ENCODE results near the gene LMO2.
"Not testable (repeated sequence)": the region's sequence is repeated elsewhere in the genome, so short reads cannot be mapped to it uniquely, and the experiment has no call there.

LMO2 gene

DNA sequence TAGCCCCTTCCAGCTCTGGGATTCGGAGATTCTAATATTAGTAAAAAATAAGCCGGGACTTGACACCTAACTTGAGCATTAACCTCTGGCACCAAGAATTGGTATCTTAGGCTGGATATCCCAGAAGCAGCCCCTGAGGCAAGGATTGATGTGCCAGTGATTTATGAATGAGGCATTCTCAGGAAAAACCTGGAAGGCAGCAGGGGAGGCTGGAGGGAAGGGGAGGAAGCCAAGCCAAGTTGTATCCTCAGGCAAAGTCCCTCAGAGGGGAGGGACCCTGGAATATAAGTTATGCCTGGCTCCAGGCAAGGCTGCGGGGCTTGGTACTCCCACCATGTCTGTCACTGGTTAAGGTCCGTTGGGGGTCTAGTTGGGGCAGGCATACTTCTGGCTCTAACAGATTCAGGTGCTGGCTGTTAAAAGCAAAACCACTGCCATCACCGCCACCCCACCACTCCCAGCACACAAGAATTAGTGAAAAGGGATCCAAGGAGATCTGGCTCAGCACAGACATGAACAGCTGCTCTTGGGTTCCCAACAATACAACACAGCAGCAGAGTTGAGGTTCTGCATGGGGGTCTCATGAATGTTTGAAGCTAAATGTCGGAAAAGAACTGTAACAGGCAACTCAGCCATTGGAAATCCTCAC lies 29.8 kb downstream of the LMO2 start:
- DNase-seq (ENCODE audit: low read depth in 3 of 3): no peak

GRCh38 chr11:33861386-33861785 lies 30.5 kb downstream of the LMO2 start:
- no peak for DNase-seq (ENCODE audit: low read depth in 3 of 3)

- no peak for DNase-seq (ENCODE audit: low read depth in 3 of 3)
These were observed 30.9 kb downstream of the LMO2 start for GRCh38 chr11:33860926-33861325.

DNA sequence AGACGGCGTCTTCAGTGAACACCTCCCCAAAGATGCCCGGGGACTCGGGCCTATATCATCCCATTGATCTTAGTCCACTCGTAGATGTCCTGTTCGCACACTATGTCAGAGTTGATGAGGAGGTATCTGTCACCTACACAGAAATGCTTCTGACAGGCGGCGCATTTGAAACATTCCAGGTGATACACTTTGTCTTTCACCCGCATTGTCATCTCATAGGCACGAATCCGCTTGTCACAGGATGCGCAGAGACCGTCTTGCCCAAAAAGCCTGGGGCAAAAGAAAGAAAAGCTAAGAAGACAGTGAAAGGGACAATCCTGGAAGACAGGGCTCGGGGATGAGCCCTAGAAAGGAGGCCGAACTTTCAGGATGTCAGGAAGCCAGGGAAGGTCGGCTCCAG lies 32.6 kb downstream of the LMO2 start:
- no peak for DNase-seq (ENCODE audit: low read depth in 3 of 3)

DNA sequence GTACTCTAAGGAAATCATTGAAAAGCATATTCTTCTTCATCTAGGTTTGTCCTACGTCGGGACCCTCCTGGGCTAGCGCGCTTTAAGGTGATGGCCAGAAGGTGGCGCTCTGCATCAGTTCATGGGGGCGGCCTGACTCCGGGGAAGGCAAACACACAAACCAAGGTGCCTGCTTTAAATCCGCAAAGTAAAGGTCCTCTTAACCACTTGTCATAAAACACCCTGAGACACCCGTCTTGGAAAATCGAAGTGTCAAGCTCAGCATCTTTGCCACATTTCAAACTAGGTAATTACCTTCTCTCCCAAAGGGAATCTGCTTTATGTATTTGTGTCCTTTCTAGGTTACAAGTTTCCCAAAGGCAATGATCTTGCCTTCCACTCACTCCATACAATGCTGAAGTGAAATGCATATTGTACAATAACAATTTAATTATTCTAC lies 33.9 kb downstream of the LMO2 start:
- peak; percentile 64 to 73 (median 70) for DNase-seq (ENCODE audit: low read depth in 3 of 3)

GRCh38 chr11:33855500-33855899 lies 36.4 kb downstream of the LMO2 start:
- DNase-seq (ENCODE audit: low read depth in 3 of 3): no peak

DNA sequence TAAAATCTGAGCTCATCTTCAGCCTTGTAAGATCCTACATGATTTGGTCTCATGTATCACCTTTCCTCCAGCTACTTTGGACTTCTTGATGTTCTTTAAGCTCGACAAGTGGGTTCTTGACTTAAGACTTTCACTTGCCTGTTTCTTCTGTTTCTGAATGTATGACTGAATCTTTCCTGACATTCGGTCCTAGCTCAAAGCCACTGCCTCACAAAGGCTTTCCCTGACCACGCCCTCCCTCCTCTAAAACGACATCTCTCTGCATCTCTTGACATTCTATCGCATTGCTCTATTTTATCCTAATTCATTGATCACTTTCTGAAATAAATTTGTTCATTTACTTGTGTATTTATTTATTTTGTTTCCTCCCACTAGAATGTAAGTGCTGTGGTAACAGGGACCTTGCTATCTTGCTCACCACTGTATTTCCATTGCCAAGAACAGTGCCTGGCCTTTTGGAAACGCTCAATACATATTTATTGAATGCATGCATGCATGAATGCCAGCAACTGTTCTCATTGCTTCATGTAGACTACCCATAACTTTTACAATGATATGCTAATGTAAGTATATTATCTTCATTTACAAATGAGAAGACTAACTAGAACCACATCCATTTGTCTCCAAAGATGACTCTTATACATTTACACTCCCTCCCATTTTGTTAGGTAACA lies 43.0 kb downstream of the LMO2 start:
- no peak for DNase-seq (ENCODE audit: low read depth in 3 of 3)

- DNase-seq (ENCODE audit: low read depth in 3 of 3): no peak
These were observed 44.6 kb downstream of the LMO2 start for GRCh38 chr11:33847251-33847650.

DNA sequence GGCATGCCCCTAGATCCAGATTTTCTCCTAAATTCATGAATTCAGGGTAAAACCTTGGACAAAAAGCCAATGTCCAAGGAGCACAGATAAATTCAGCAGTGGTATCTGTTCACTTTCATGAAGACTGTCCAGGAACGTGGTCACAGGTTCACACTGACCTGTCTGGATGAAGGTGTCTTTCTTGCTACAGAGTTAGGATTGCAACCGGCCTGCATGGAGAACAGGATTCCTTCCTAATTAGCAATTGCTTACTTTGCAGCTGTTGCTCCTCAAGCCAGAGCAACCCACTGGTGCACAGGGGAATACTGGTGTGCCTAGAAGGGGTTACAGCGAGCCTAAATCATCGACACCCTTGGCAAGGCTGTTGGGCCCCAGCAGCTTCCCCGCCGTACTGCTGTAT lies 47.6 kb downstream of the LMO2 start:
- no peak for DNase-seq (ENCODE audit: low read depth in 3 of 3)

DNA sequence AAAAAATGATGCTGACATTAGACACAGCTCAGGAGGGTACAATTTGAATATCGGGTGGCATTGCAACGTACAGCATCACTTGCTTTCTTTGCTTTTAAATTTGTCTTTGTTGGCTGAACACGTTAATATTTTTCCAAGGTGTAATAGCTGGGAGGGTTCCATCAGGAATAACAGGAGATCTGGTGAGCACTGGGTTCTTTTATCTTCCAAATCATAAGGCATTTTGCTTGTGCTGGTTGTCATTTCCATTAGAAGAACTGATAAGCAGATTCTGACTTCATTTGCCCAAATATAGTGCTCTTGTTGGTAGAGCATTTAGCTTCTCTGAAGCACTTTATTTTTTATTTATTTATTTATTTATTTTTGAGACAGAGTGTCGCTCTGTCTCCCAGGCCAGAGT lies 48.9 kb downstream of the LMO2 start:
- DNase-seq (ENCODE audit: low read depth in 3 of 3): no peak

GRCh38 chr11:33842236-33842915 lies 49.5 kb downstream of the LMO2 start:
- DNase-seq (ENCODE audit: low read depth in 3 of 3): no peak

DNA sequence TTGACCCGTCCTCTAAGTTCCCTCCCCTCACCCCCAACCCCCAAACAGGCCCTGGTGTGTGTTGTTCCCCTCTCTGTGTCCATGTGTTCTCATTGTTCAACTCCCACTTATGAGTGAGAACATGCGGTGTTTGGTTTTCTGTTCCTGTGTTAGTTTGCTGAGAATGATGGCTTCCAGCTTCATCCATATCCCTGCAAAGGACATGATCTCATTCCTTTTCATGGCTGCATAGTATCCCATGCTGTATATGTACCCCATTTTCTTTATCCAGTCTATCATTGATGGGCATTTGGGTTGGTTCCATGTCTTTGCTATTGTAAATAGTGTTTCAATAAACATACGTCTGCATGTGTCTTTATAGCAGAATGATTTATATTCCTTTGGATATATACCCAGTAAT lies 53.6 kb downstream of the LMO2 start:
- DNase-seq (ENCODE audit: low read depth in 3 of 3): not testable (repeated sequence)

- not testable (repeated sequence) for DNase-seq (ENCODE audit: low read depth in 3 of 3)
These were observed 54.5 kb downstream of the LMO2 start for GRCh38 chr11:33837334-33837733.

- no peak for DNase-seq (ENCODE audit: low read depth in 3 of 3)
These were observed 56.6 kb downstream of the LMO2 start for GRCh38 chr11:33835143-33835878.

- no peak for DNase-seq (ENCODE audit: low read depth in 3 of 3)
These were observed 59.2 kb downstream of the LMO2 start for GRCh38 chr11:33832676-33833075.

DNA sequence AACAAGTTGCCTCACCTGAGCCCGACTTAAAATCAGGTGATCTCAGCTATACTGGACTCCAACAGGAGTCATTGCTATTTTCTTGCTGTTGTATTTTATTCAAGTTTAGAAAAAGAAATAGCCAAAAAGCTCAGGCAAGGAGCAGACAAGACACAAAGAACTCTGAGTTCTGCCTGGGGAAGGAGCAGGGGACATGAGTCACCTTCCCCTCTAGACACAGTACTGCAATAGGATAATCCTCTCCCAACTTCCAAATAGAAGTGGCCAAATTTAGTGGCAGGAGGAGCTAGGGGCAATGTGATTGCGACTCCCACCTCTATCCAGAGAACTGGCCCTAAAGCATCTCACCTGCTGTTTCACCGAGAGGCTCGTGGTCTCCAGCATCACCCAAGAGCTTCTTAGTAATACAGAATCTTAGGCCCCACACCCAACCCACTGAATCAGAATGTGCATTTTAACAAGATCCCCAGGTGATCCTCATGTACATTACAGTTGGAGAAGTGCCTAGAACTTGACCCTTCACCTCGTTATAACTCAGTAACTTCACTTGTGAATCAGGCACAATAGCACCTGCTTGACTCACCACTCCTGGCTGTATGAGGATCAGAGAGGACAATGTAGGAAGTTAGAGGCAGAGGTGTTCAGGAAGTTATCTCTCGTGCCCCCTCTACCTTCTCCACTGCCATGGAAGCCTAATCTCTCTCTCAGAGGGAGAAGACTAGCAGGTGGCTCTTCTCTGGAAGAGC lies 60.8 kb downstream of the LMO2 start:
- no peak for DNase-seq (ENCODE audit: low read depth in 3 of 3)

DNA sequence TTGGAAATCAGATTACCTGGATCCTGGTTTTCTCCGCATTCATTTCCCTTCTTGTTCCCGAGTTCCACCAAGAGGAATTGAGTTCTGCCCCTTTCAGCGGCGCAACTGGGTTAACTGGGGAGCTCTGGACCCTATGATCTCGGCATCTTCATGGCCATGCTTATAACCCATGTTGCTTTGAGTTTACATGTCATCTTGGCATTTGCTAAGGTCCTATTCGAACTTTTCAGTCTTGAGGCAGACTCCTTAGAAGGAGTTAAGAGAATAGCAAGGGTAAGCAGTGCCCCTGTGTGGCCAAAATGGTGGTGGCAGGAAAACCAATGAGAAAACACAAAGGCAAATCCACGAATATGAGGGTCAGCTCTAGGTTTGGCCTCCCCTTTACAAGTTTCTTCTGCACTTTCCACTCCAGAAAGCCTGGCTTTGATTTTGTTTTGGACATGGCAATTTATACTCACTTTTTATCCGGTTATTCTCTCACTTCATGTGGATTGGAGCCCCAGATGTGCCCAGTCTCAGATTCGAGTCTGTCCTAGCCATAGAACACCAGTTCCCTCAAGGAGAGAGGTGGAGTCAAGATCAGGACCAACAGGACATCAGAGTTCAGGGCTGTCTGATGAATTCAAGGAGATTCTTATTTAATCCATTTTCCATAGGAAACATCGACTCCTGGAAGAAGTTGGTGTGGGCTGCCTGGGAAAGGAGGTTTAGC lies 62.3 kb downstream of the LMO2 start:
- peak in 2 of 3 experiments; percentile 14 to 57 for DNase-seq (ENCODE audit: low read depth in 3 of 3)

GRCh38 chr11:33828604-33829429 lies 63.1 kb downstream of the LMO2 start:
- DNase-seq (ENCODE audit: low read depth in 3 of 3): no peak

DNA sequence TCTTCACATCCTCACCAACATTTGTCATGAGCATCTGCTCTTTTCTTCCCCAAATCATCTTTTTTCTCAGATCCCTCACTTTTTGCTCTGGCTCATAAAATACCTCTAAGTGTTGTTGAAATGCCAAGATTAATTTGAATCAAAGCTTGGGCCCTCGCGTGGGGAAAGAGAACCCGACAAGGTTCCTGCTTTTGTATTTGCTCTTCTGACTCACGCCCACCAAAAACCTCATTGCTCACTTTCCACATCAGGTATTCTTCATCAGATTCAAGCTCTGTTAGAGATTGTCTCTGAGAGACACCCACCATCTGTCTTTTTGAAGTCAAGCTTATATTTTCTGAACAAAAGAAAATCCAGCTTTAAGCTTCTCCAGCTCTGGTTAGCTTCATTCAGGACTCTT lies 64.7 kb downstream of the LMO2 start:
- DNase-seq (ENCODE audit: low read depth in 3 of 3): no peak
